HepG2 (cell line): Measurements from ENCODE around the gene NLRC5. TPM values are rescaled to one million over a fixed set of nuclear protein-coding genes. Genes with fewer than 3 reads are reported as not detected.

Source experiments
- ATAC-seq: fragments of 200-7000 bp; cut with Tn5 transposase; 3 replicates; pipeline ENCODE4 v1.9.1; 2020; ENCODE audit warnings: mild to moderate bottlenecking, moderate library complexity
- BruUV-seq: library from RNA; stranded (reverse); fragments of 400-500 nt; replicated peaks from 2 replicates; lab custom pipeline; 2021; lab: Mats Ljungman, UMichigan
- CTCF ChIA-PET: fragments of 300-600 bp; formaldehyde crosslinking; extraction: SDS; loops from one replicate; lab custom pipeline; 2021; ENCODE audit warnings: low total read pairs, inconsistent platforms, low intra/inter-chr PET ratio; lab: Yijun Ruan, JAX
- POLR2A ChIA-PET: fragments of 350-600 bp; sonication (Branson Sonifier 250); formaldehyde crosslinking; loops from one replicate; lab custom pipeline; 2020; ENCODE audit warnings: antibody characterized with exemption, inconsistent platforms; lab: Yijun Ruan, JAX
- DNase-seq: peaks from one replicate; pipeline ENCODE4 v3.0.0-alpha.2; 2015; ENCODE audit warnings: low spot score
- FAIRE-seq: peaks from 3 replicates; lab custom pipeline; 2011; peaks lifted over from hg19 to GRCh38; lab: Jason Lieb, UNC
- H2AFZ ChIP-seq: one replicate; pipeline ENCODE4 v1.6.1; 2011; ENCODE audit warnings: low read length, inconsistent platforms
- H3K27ac ChIP-seq: fragments of 300-600 bp; 3 replicates; pipeline ENCODE4 v1.8.0; 2011; ENCODE audit warnings: mixed run types, mild to moderate bottlenecking, mixed read lengths, low read length, inconsistent platforms; ENCODE audit not compliant: insufficient read depth; ENCODE audit errors: extremely low read length
- H3K27me3 ChIP-seq, 2 experiments: fragments of 200-600 bp in 1 of 2; 2 replicates in 1 of 2; 3 replicates in 1 of 2; pipeline versions ENCODE4 v1.6.0 to v1.8.0; 2011; ENCODE audit warnings: low read length in 2 of 2, mild to moderate bottlenecking in 2 of 2, moderate library complexity in 2 of 2, inconsistent platforms in 1 of 2; ENCODE audit not compliant: insufficient read depth in 2 of 2, control insufficient read depth in 1 of 2
- H3K36me3 ChIP-seq, 2 experiments: fragments of 200-600 bp in 1 of 2; replicated peaks in 1 of 2; 2 replicates in 1 of 2; 3 replicates in 1 of 2; pipeline versions ENCODE4 v1.5.1 to v1.8.0; 2011; ENCODE audit warnings: low read length in 2 of 2, inconsistent platforms in 1 of 2; ENCODE audit not compliant: insufficient read depth in 2 of 2, control insufficient read depth in 1 of 2
- H3K4me1 ChIP-seq: 2 replicates; pipeline ENCODE4 v1.5.1; 2012; ENCODE audit warnings: low read length, inconsistent platforms; ENCODE audit not compliant: insufficient read depth
- H3K4me2 ChIP-seq: 2 replicates; pipeline ENCODE4 v1.6.0; 2011; ENCODE audit warnings: low read depth, low read length, inconsistent platforms
- H3K4me3 ChIP-seq, 3 experiments: fragments of 200-600 bp in 1 of 3; sonication (generic), shearing (Covaris generic) in 1 of 3; replicated peaks in 1 of 3; 2 replicates each; pipeline ENCODE4 v1.5.1; 2011 to 2016; ENCODE audit warnings: low read length in 3 of 3, inconsistent platforms in 2 of 3, low read depth in 2 of 3, mild to moderate bottlenecking in 2 of 3, control low read depth in 1 of 3, mixed read lengths in 1 of 3; ENCODE audit not compliant: insufficient read depth in 1 of 3
- H3K79me2 ChIP-seq: one replicate; pipeline ENCODE4 v1.6.1; 2011; ENCODE audit warnings: low read length, inconsistent platforms; ENCODE audit not compliant: insufficient read depth
- H3K9ac ChIP-seq: 2 replicates; pipeline ENCODE4 v1.6.0; 2011; ENCODE audit warnings: mild to moderate bottlenecking, low read depth, low read length, inconsistent platforms; ENCODE audit not compliant: insufficient read depth
- H3K9me3 ChIP-seq: 2 replicates; pipeline ENCODE4 v1.5.1; 2012; ENCODE audit warnings: mild to moderate bottlenecking, low read length
- H4K20me1 ChIP-seq: 2 replicates; pipeline ENCODE4 v1.6.0; 2011; ENCODE audit warnings: inconsistent platforms, mild to moderate bottlenecking, low read length, moderate library complexity; ENCODE audit not compliant: insufficient read depth
- BCL6 ChIP-seq: IDR thresholded peaks from 2 replicates; pipeline ENCODE4 v1.6.1; 2016; ENCODE audit warnings: missing genetic modification reagents, missing compliant biosample characterization
- CENPBD1 ChIP-seq: sonication (generic); formaldehyde crosslinking; IDR thresholded peaks from 2 replicates; pipeline ENCODE4 v1.8.0; 2022; ENCODE audit warnings: missing genetic modification reagents, low read depth, mild to moderate bottlenecking, borderline replicate concordance
- ELK4 ChIP-seq: sonication (generic); formaldehyde crosslinking; IDR thresholded peaks from 2 replicates; pipeline ENCODE4 v1.9.0; 2021; ENCODE audit warnings: missing genetic modification reagents, borderline replicate concordance
- HDAC6 ChIP-seq: fragments of 200-600 bp; sonication (generic); IDR thresholded peaks from 2 replicates; pipeline ENCODE4 v1.7.0; 2017; ENCODE audit warnings: mild to moderate bottlenecking, antibody characterized with exemption, low read length, low read depth
- MTA1 ChIP-seq: sonication (generic); formaldehyde crosslinking; IDR thresholded peaks from 2 replicates; pipeline ENCODE4 v1.4.0; 2020; ENCODE audit warnings: missing genetic modification reagents, mild to moderate bottlenecking, borderline replicate concordance
- NFATC3 ChIP-seq: sonication (generic); formaldehyde crosslinking; IDR thresholded peaks from 2 replicates; pipeline ENCODE4 v1.5.1; 2020; ENCODE audit warnings: mild to moderate bottlenecking, missing genetic modification reagents
- NFE2L2 ChIP-seq: fragments of 150-350 bp; IDR thresholded peaks from 2 replicates; pipeline ENCODE4 v1.6.1; 2014; ENCODE audit warnings: low read length
- PAWR ChIP-seq: sonication (generic); formaldehyde crosslinking; IDR thresholded peaks from 2 replicates; pipeline ENCODE4 v1.4.0; 2020; ENCODE audit warnings: missing genetic modification reagents, mild to moderate bottlenecking, borderline replicate concordance
- THAP7 ChIP-seq: sonication (generic); formaldehyde crosslinking; IDR thresholded peaks from 2 replicates; pipeline ENCODE4 v1.8.1; 2023; ENCODE audit warnings: mild to moderate bottlenecking, missing genetic modification reagents
- ZNF275 ChIP-seq: sonication (generic); formaldehyde crosslinking; IDR thresholded peaks from 2 replicates; pipeline ENCODE4 v1.8.0; 2022; ENCODE audit warnings: missing genetic modification reagents, mild to moderate bottlenecking, inconsistent platforms, borderline replicate concordance
- ZNF629 ChIP-seq: sonication (generic); formaldehyde crosslinking; conservative IDR thresholded peaks from 2 replicates; pipeline ENCODE4 v1.5.0; 2020; ENCODE audit warnings: missing genetic modification reagents
- WGBS: methylation state at CpG from one replicate; pipeline ENCODE4 v1.1.6; 2017; ENCODE audit warnings: low lambda C conversion rate; 5-methylcytosine and 5-hydroxymethylcytosine counted together
- in situ Hi-C: cut with HindIII; loops from 2 replicates; pipeline ENCODE4 v1.10.0; 2017; ENCODE audit warnings: low pct_unique_long_range_greater_than_20kb; ENCODE audit not compliant: extremely low pct_ligation_motif_present
- intact Hi-C: fragments of 100-400 bp; cut with micrococcal nuclease; formaldehyde crosslinking; loops from one replicate; pipeline ENCODE4 v1.10.0; 2022; ENCODE audit not compliant: unreplicated experiment
- polyA plus RNA-seq, 8 experiments: library from polyadenylated mRNA; depleted of rRNA in 3 of 8; stranded (reverse) in 7 of 8; unstranded in 1 of 8; fragments of >200 nt; fragmentation: Illumina TruSeq in 4 of 8; extraction: Trizol in 4 of 8; gene quantifications; 2 replicates each; pipeline versions ENCODE4 v1.2.1 to v1.2.3, GENCODE V29; 2011 to 2016; ENCODE audit warnings: low read depth in 4 of 8, missing spikeins in 1 of 8, mixed read lengths in 1 of 8; ENCODE audit not compliant: insufficient read depth in 1 of 8
- total RNA-seq, 5 experiments: library from RNA; depleted of rRNA; stranded (reverse); fragments of >200 nt; fragmentation: Illumina TruSeq; extraction: Trizol; gene quantifications; 2 replicates each; pipeline ENCODE4 v1.2.3, GENCODE V29; 2016; ENCODE audit warnings: low read depth in 1 of 5

NLRC5 gene
- total and polyA plus RNA-seq, 2 of the 13 experiments (the other 11 are each of a cell fraction or from before 2014, with no cell fraction given) = 6.3 to 12.7 TPM

GRCh38 chr16:57071831-57072582 lies 82.7 kb downstream of the NLRC5 start (continued):
- no peak for TF ChIP-seq ELK4

- intact Hi-C loops = no loop called here
- ChIA-PET POLR2A (no interaction called here), CTCF (no interaction called here)
- TF ChIP-seq BCL6 (CRISPR knock-in tag) (no peak), ZNF629 (CRISPR knock-in tag) (0 out of 2 replicates have a peak, but pooled peaks have one; percentile 20)
- no peak for DNase-seq
- Histone ChIP-seq H3K27me3 (peaks cover 0 to 30% of the 10 kb centered on the region in 2 experiments; a peak in 3 of 5 replicates), H2AFZ (no peak overlapping the region), H3K4me1 (no peaks in the 10 kb centered on the region), H3K4me3 (no peak overlapping the region), H3K79me2 (no peaks in the 10 kb centered on the region), H3K9me3 (no peaks in the 10 kb centered on the region), H4K20me1 (no peaks in the 10 kb centered on the region), H3K9ac (no peak overlapping the region), H3K36me3 (no peaks in the 10 kb centered on the region), H3K27ac (no peak overlapping the region), H3K4me2 (no peak overlapping the region)
- no TSS peak for BruUV-seq
- WGBS = 23% methylated on average over 8 of the region's 8 CpGs
- ATAC-seq = no peak
- in situ Hi-C loops = no loop called here
- FAIRE-seq = no peak
Measured at GRCh38 chr16:57072616-57073275, 83.4 kb downstream of the NLRC5 start.

- Histone ChIP-seq H3K4me3 (no peak overlapping the region), H3K79me2 (no peaks in the 10 kb centered on the region), H3K27ac (no peak overlapping the region), H3K36me3 (no peaks in the 10 kb centered on the region), H3K9me3 (no peaks in the 10 kb centered on the region), H3K27me3 (peaks cover 3 to 46% of the 10 kb centered on the region in 2 experiments), H3K9ac (no peak overlapping the region), H3K4me2 (no peak overlapping the region), H3K4me1 (no peaks in the 10 kb centered on the region), H4K20me1 (no peaks in the 10 kb centered on the region), H2AFZ (no peak overlapping the region)
- intact Hi-C loops = no loop called here
- FAIRE-seq (no peak), DNase-seq (no peak), ATAC-seq (peak; percentile 16; the same call in 2 of the 3 replicates)
- POLR2A ChIA-PET = no interaction called here
- BruUV-seq = no TSS peak
- CTCF ChIA-PET = no interaction called here
- 0% methylated on average over 1 of the region's 7 CpGs for WGBS
- in situ Hi-C loops = no loop called here
- TF ChIP-seq PAWR (CRISPR knock-in tag) (no peak), NFE2L2 (no peak), THAP7 (CRISPR knock-in tag) (no peak), NFATC3 (CRISPR knock-in tag) (no peak), HDAC6 (no peak), MTA1 (CRISPR knock-in tag) (no peak), ZNF275 (no peak), CENPBD1 (CRISPR knock-in tag) (no peak)
Measured at GRCh38 chr16:57077714-57078113, 88.4 kb downstream of the NLRC5 start.
